Mucosa of descending colon (tissue), 3 donors: ENCODE data around the gene PLVAP. TPM values are rescaled to one million over a fixed set of nuclear protein-coding genes. Genes with fewer than 3 reads are reported as not detected.

Experiments
- ATAC-seq: fragments of 200-7000 bp; cut with Tn5 transposase; one replicate; pipeline ENCODE4 v1.9.1; 2020; ENCODE audit warnings: mild to moderate bottlenecking, moderate library complexity
- DNase-seq, 3 donors: peaks; one replicate each; pipeline ENCODE4 v3.0.0-alpha.2; 2020
- H3K36me3 ChIP-seq: fragments of 200-600 bp; one replicate; pipeline ENCODE4 v1.8.0; 2021; ENCODE audit warnings: low read depth, mild to moderate bottlenecking
- H3K4me1 ChIP-seq: fragments of 200-600 bp; one replicate; pipeline ENCODE4 v1.8.0; 2021; ENCODE audit warnings: low read depth, mild to moderate bottlenecking
- H3K4me3 ChIP-seq: fragments of 200-600 bp; one replicate; pipeline ENCODE4 v1.8.0; 2021; ENCODE audit warnings: mild to moderate bottlenecking
- H3K9me3 ChIP-seq: fragments of 200-600 bp; one replicate; pipeline ENCODE4 v1.8.0; 2021; ENCODE audit warnings: mild to moderate bottlenecking
- intact Hi-C, 2 donors: fragments of 100-400 bp; cut with DNase I in 1 of 2; cut with micrococcal nuclease in 1 of 2; formaldehyde crosslinking; loops; one replicate each; pipeline versions ENCODE4 v1.11.0 to v1.11.1; 2022; cut with DNase I, micrococcal nuclease
- total RNA-seq, 3 donors: library from RNA; stranded (reverse); fragmentation: NEBNext Ultra II Directional in 2 of 3; extraction: Animal tissue kit (Norgen Biotek cat#: 25700) in 2 of 3; gene quantifications; one replicate each; pipeline versions ENCODE4 v1.2.1 to v1.2.4, GENCODE V29; 2021 to 2023
- TF ChIP-seq, protein P1 (sequence below): fragments of 200-600 bp; IDR thresholded peaks from one replicate; pipeline ENCODE4 v1.8.0; 2022; ENCODE audit warnings: antibody characterized with exemption, mild to moderate bottlenecking
- donor health status: DM: no; HTN: no; CAD: no; lungs with moderate emphysema.
- donor health status: DM: no; HTN: no; CAD: no.
- donor health status: DM: no; HTN: yes; CAD: no.

PLVAP gene
- total RNA-seq, 3 donors from 2014 or later = 22.2 to 42.2 (median 32.8) TPM

DNA sequence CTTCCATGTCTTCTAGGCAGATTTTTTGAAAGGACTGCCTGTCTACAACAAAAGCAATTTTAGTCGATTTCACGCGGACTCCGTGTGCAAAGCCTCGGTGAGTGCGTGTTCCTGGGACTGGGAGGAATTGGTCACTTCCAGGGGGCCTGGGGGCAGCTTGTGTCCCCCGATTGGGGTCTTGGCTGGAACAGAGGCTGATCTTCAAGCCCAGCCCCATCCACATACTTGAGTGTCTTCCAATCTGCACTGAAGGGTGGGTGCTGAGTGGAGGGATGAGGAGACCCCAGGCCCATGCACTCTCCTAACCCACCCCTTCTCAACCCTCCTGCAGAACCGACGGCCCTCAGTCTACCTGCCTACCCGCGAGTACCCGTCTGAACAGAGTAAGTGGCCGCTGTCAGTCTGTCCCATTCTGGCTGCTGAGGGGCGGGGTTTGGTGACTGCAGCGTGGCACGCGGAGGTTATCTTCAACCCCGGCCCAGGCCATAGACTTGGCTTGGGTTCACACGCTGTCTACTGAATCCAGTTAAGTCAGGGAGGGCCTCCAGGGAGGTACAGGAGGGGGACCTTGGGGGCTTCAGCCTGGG, 63.0 kb downstream of the PLVAP start:
- TF ChIP-seq, protein P1, sequence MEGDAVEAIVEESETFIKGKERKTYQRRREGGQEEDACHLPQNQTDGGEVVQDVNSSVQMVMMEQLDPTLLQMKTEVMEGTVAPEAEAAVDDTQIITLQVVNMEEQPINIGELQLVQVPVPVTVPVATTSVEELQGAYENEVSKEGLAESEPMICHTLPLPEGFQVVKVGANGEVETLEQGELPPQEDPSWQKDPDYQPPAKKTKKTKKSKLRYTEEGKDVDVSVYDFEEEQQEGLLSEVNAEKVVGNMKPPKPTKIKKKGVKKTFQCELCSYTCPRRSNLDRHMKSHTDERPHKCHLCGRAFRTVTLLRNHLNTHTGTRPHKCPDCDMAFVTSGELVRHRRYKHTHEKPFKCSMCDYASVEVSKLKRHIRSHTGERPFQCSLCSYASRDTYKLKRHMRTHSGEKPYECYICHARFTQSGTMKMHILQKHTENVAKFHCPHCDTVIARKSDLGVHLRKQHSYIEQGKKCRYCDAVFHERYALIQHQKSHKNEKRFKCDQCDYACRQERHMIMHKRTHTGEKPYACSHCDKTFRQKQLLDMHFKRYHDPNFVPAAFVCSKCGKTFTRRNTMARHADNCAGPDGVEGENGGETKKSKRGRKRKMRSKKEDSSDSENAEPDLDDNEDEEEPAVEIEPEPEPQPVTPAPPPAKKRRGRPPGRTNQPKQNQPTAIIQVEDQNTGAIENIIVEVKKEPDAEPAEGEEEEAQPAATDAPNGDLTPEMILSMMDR = no peak
- peaks cover 3% of the 10 kb centered on the region for H3K36me3 ChIP-seq
- intact Hi-C loops = no loop called here
- no peak for DNase-seq
- no peak for ATAC-seq
- H3K9me3 ChIP-seq = no peaks in the 10 kb centered on the region
- peaks cover 13% of the 10 kb centered on the region for H3K4me1 ChIP-seq
- no peak overlapping the region for H3K4me3 ChIP-seq

DNA sequence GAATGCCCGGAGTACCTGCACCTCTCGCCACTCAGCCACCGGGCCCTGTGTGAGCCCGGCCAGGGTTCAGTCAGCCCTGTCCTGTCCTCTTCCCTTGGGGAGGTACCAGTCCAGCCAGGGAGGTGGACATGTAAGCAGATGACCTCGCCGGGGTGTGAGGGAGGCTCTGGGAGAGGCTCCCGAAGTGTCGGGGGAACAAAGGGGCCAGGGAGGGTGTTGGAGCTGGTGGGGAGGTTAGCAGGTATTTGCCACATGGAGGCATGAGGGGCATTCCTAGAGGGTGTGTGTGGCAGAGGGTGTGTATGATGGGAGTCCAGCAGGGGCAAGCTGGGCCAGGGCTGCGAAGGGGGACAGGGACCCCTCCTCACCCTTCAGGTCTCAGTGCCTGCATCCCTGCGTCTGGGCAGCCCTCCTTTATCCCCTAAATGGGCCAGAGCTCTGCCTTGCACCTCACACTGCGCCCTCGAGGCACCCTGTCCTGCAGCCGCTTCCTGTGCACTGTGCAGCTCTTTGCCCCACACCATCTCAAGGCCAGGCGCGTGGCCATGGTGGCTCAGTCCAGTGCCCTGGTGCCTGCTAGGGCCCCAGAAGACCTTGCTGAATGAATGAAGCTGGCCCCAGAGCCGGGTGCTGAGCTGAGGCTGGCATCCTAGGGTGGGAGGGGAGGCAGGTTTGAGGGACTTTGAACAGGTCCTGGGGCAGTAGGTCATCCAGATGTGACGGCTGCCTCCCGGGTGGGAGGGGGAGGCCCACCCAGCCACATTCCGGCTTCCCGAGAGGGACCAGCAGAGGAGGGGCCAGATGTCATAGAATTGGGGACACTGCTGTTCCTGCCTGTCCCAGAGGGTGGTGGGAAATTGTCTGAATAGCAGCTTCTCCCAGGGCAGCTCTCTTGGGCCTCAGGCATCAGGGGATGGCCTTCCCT, 64.7 kb downstream of the PLVAP start:
- peaks cover 14% of the 10 kb centered on the region for H3K4me1 ChIP-seq
- no peaks in the 10 kb centered on the region for H3K9me3 ChIP-seq
- ATAC-seq = no peak
- no peak overlapping the region for H3K4me3 ChIP-seq
- TF ChIP-seq, protein P1 = no peak
- no peak for DNase-seq
- intact Hi-C loops = no loop called here
- H3K36me3 ChIP-seq = peaks cover under 1% of the 10 kb centered on the region

DNA sequence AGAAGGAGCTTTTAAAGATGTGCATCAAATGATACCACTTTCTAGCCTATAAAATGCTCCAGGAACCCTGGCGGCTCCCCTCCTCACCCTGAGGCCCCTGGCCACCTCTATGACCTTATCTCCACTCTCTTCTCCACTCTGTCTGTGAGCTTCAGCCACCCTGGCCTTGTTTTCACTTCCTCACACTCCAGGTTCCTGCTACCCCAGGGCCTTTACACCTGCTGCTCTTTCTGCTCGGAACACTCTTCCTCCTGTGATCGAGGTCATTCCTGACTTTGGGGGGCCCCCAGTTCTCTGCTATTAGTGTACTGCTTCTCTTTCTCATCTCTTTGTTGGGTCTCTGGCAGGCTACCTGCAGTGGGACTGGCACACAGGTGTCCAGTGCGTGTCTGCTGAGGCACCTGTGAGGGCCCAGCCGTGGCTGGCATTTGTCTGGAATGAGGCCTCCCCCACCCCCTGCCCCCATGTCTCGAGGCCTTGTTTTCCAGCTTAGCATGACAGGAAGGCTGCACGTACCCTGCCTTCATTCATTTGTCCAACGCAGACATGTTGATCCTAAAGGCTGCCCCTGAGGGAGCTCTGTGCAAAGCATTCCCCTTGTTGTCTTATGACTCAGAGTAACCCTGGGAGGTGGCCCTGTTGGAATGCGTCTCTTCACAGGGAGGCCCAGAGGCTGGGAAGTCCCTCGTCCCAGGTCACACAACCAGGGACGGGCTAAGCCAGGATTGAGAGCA, 65.5 kb downstream of the PLVAP start:
- ATAC-seq = no peak
- no peak for DNase-seq
- H3K4me1 ChIP-seq = peaks cover 22% of the 10 kb centered on the region

DNA sequence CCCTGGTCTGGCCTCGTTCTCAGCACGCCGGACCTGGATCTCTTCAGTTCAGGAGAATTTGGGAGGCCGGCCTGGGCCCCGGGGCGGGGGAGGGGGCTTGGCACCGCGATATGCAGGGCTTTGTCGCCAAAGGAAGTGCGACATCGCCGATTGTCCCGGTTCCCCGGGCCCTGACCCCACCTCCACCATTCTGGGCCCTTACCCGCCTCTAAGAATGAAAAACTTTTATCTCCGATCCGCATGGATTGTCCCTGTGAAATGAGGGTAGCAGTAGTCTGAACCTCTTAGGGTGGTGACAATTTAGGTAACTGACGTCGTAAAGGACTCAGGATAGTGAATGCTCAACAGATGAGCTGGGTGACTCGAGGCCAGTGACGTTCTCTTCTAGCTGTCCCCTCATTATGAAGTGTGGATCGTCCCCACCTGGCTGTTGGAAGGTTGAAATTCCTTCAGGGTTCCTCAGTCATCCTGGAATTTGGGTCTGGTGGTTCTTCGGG, 67.1 kb downstream of the PLVAP start:
- peaks cover 31% of the 10 kb centered on the region for H3K4me1 ChIP-seq
- TF ChIP-seq, protein P1 = no peak
- no peak for ATAC-seq
- intact Hi-C loops = no loop called here
- peak overlapping the region; percentile 54 for H3K4me3 ChIP-seq
- DNase-seq = no peak
- no peaks in the 10 kb centered on the region for H3K36me3 ChIP-seq
- no peaks in the 10 kb centered on the region for H3K9me3 ChIP-seq

More for the DNA sequence above, 65.5 kb downstream of the PLVAP start:
- H3K36me3 ChIP-seq = no peaks in the 10 kb centered on the region
- no peaks in the 10 kb centered on the region for H3K9me3 ChIP-seq
- intact Hi-C loops = no loop called here
- TF ChIP-seq, protein P1 = no peak
- H3K4me3 ChIP-seq = no peak overlapping the region

DNA sequence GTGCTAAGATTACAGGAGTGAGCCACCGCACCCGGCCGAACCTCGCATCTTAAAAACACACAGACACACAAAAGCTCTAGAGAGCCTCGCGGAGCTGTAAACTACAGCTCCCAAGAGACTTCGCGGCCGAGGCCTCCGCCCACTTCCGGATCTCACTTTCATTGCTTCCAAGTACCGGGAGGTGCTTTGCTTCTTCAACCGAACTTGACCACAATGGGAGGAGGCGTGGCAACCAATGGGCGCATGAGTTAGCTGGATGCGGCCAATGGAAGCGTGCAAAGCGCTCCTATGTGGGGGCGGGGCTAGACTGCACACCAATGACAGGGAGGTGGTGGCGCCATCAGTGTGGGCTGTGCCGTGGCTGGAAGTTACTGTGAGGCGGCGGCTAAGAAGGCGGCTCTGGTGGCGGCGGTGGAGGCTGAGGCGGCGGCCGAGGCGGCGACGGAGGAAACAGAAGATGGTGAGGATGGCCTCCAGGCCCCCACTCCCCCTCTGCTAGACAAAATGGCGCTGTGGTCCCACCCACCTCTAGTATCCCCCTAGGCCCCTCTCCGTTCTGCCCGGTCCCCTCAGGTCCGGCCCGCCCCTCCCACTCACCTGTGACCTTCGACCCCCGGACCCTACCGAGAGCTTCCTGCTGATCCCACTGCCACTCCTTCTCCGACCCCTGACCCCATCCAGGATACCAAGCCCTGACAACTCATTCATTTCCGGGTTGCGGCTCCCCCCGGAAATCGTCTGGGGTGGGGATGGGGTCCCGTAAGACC, 67.8 kb downstream of the PLVAP start, which contains the start of gene DDA1:
Gene DDA1 (plus strand): TSS at position 366 of the 767 bp plus-strand sequence. CDS start 92 bp downstream, at position 458.
- peak; percentile 82 for ATAC-seq
- intact Hi-C loops = no loop called here
- Histone ChIP-seq H3K36me3 (no peaks in the 10 kb centered on the region), H3K4me3 (peak within 1 kb of the TSS; percentile 54), H3K9me3 (no peaks in the 10 kb centered on the region), H3K4me1 (peaks cover 37% of the 10 kb centered on the region)
- TF ChIP-seq, protein P1 = no peak
- peak; percentile 97 to 99 (median 99) for DNase-seq
